GM21619 (cell line): ENCODE measurements around the gene PRR33.

Source experiments
- ATAC-seq: cut with Tn5 transposase; IDR thresholded peaks from one replicate; pipeline ENCODE4 v1.9.1; 2021; ENCODE audit not compliant: unreplicated experiment

PRR33 gene

DNA sequence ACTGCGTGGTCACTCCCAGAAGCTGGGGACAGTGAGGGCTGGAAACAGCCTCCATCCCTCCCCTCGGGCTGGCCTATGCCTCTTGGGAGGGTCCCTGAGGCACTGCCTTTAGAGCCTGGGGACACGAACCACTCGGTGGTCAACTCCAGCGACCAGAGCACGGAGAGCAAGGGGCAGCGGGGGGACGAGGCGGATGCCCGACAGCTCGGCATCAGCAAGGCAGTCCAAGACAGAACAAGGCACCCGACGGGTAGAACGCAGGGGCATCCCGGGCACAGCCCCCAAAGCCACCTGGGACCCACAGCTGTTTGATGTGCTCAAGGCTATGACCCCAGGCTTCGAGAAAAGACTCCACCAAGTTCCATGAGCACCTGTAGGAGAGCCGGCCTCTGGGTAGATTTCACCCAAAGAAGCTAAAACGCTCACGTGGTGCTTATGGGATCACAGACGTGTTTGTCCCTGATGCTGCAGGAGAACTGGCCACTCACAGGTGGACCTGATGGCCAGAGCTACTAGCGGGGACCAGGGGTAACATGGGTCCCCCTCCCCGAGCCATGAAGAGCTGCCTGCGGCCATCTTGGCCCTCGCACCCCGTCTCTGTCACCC is 39.3 kb downstream of the PRR33 start:
- no peak for ATAC-seq

DNA sequence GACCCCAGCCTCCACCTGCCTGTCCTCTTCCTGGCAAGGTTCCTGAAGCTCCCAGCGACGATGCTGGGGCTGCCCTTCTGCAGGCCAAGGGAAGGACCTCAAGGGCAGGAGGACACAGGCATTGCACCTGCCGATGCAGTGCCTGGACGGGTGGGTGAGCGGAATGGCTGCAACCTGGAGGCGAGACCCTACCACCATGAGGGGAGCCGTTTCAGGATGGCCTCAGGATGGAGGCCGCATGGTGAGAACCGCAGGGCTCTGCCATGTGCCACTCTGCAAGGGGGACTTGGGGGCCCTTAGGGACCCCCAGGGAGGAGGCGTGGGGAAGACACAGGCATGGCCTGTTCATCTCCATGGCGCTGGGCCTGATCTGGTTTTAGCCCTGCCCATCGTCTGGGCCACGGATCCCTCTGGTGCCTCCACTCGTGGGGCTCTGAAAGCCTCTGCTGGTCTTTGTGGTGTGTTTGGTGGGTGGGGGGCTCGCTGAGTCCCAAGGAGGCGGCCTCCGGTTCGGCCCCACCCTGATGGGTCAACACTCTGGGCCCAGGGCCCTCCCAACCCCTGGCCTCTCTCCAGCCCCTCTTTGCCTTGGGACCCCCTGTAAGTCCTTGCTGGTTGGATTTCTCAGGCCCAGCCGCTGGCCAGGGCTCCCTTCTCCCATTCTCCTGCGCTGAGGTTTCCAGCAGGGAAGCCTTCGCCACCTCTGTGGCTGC is 40.1 kb downstream of the PRR33 start:
- no peak for ATAC-seq

DNA sequence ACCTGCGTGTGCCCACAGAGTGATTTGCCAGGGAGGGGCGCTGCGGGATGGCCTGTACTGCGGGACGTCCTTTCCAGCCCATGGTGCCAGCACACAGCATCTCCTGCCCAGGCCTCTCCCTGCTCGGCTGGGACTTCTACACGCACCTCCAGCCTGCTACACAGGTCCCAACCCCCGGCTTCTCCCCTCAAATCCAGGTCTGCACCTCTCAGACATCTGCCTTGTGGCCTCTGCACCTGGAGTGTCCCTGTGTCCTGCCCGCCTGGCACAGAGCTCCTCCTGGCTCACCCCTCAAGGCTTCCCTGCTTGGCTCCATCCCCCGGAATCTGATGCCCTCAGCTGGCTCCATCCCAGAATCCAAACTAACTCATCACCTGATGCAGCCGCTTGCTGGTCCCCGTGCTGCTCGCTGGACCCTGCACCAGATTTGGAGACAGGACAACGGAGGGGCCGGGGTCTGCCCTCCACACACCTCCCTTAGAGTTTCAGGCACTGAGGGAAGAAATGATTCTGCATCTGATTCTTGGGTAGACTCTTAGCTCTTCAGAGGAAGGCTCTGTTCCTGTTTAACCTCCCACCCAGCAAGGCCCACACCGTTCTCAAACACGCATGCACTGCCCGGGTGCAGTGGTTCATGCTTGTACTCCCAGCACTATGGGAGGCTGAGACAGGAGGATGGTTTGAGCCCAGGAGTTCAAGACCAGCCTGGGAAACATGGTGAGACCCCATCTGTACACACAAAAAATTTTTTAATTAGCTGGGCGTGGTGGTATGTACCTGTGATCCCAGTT is 42.9 kb downstream of the PRR33 start:
- ATAC-seq: no peak

DNA sequence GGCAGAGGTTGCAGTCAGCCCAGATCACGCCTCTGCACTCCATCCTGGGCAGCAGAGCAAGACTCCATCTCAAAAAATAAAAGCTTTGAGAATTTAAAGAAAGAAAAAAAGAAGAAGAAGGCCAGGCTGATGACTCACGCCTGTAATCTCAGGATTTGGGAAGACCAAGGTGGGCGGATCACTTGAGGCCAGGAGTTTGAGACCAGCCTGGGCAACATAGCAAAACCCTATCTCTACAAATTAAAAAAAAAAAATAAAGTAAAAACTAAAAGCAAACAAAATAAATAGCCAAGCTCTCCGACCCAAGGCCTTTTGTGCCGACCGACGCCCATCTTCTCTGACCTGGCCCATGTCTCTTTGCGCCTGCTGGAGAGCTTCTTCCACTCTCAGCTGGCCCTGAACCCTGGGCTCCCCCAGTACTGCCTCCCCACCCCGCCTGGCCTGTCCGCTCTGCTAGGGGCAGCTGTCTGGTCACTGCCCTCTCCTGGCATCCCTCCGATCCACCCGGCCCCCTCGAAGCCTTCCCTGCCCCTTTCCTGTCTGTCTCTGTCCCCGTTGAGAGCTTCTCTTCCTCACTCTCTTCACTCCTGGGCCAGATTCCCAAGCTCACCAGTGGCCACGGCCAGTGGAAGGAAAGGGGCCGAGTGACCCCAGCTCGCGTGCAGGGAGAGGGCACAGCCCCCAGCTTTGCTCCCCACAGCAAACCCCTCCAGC is 43.6 kb downstream of the PRR33 start:
- no peak for ATAC-seq

DNA sequence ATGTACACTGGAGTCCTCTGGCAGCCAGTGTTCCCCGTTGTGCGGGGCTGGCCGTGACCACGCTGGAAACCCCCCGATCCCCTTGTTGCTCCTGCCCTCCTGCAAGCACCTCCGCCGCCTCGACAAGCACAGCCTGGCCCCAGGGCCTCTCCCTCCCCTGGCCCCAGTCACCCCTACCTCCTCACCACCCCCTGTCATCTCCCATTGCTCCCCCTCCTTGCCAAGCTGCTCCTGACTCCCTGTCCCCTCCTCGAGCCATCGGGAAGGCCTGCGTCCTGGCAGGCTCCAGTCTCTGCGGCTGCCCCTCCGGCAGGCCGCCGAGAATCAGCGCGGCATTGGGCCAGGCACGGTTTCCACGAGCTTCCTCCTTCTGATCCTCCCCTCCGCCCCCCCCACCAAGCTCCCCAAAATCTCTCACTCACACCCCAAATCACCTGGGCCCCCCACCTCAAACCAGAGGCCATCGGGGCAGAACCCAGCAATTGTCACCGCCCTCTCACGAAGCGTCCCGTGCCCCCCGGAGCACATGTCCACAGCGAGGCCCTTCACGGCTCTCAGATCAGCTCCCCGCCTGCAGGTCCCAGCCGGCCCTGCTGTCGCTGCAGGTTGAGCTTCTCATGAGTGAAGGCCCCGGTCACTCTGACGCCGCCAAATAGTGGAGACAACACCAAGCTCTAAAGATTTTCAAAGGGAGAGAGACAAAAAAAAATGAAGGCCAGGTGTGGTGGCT is 44.5 kb downstream of the PRR33 start:
- ATAC-seq: no peak

DNA sequence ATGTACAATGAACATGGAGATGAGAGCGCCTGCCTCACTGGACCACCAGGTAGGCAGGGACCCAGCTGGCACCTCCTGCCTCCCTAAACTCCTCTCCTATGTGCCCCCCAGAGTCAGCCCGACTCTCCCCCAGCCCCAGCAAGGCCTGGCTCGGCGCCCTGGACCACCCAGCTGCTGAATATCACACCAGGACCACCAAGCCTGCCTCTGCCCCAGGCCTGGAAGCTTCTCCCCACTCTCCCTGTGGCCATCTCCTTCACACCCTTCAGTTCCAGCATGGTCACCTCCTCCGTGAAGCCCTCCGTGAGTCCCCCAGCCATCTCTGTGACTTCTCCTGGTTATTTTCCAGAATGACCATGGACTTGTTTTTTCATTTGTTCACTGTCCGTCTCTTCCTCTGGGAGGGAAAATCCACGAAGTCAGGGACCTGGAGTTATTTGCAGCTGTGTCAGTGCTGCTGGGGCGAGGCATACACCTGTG is 45.2 kb downstream of the PRR33 start:
- no peak for ATAC-seq

DNA sequence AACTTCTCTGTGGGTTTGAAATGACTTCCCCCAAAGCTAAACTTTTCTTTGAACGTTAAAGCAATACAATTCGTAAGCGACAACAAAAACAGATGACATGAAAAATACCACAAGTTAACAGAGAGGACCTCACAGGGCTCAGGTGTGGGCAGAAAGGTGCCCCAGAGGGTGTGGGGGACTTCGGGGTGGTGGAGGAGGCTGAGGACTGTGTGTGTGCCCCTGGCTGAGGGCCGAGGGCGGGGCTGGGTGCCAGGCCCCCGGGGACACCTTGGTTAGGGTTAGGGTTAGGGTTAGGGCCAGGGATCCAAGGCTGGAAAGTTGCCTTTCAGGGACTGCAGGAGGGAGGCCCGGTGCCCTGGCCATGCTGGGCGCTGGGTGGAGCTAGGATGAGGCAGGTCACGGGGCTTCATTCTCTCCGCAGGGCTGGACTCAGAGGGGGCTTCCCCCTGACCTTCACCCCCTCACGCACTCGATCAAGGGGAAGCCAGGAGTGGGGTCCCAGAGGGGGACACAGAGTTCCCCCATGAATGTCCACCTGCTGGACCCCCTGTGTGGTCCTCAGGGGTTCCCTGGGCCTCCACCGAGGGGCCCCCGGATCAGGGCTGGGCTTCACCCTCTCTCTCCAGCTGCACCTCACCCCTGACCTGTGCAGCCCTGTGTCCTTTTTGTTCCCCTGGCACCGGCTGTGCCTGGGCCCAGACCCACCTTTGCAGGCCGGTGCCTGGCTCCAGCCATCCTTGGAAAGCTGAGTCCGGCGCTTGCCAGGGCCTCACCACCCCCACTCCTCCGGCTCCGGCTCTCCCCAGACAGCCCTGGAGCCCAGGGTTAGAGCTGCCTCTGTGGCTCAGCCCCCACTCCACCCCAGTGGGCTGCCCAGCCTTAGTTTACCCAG is 45.9 kb downstream of the PRR33 start:
- ATAC-seq: no peak

DNA sequence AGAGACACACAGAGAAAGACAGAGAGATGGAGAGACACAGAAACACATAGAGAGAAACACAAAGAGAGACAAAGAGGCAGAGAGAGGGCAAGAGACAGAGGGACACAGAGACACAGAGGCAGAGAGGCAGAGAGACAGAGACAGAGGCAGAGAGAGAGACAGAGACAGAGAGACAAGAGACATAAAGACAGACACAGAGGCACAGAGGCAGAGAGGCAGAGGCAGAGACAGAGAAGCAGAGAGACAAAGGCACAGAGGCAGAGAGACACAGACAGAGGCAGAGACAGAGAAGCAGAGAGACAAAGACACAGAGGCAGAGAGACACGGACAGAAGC is 46.6 kb downstream of the PRR33 start:
- no peak for ATAC-seq

DNA sequence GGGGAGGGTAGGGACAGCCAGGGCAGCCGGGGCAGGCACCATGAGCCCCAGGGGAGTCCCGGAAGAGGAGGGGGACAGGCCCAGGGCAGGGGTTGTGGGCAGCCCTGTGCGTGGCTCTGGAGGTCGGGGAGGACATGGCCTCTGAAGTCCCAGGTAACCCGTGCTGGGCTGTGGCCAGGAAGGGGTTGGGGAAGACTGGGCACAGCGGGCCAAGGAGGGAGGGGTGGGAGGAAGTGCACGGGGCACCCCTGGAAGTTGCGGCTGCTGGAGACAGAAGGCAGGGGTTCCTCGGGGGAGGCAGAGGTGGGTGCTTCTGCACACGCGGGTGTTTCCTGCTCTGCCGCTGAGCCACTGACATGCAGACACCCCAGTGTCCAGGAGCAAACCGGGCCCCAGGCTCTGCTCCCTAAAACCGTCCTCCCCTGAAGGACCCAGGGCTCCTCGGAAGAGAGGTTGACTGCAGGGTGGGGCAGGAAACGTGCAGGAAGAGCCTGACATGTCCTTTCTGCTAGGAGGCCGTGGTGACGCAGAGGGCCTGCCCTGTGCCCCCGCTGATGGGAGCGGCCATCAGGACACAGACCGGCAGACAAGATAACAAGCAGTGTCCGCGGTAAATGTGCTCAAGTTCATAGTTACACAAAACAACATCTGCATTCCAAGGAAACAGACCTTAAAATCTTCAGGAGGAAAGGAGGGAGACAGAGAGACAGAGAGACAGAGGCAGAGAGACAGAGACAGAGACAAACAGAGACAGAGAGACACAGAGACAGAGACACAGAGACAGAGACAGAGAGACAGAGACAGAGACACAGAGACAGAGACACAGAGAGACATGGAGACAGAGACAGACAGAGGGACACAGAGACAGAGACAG is 47.2 kb downstream of the PRR33 start:
- no peak for ATAC-seq

DNA sequence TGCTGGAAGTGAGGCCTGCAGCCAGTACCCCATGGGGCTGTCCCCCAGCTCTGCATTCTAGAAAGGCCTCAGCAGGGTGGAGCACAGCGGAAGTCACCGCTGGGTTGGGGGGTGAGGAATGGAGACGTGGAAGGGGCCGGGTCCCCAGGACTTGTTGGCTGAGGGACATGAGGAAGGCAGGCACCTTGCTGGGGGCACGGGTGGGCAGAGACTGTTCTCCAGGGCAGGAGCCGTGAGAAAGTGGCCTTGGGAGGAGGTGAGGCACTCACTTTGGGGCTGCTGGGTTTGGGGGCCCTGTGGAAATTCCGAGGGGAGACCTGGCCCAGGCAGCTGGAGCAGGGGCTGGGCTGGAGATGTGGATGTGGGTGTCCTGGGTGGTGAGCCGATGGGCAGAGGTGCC is 47.9 kb downstream of the PRR33 start:
- ATAC-seq: no peak

DNA sequence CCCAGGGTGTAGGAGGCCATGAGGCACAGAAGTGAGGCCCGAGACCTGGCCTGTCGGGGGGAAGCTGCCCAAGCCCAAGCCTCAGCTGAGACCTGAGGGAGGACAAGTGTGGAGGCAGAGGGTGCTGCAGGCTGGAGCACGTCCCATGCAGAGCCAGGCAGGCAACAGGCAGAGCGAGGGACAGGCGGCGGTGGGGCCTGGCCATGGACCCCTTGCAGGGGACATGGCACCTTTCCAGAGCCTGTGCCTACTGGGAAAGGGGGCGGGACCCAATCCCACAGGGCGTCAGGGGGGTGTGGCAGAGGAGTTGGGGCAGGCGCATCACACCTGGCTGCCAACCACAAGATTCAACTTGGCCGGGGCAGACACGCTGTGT is 48.6 kb downstream of the PRR33 start:
- no peak for ATAC-seq

DNA sequence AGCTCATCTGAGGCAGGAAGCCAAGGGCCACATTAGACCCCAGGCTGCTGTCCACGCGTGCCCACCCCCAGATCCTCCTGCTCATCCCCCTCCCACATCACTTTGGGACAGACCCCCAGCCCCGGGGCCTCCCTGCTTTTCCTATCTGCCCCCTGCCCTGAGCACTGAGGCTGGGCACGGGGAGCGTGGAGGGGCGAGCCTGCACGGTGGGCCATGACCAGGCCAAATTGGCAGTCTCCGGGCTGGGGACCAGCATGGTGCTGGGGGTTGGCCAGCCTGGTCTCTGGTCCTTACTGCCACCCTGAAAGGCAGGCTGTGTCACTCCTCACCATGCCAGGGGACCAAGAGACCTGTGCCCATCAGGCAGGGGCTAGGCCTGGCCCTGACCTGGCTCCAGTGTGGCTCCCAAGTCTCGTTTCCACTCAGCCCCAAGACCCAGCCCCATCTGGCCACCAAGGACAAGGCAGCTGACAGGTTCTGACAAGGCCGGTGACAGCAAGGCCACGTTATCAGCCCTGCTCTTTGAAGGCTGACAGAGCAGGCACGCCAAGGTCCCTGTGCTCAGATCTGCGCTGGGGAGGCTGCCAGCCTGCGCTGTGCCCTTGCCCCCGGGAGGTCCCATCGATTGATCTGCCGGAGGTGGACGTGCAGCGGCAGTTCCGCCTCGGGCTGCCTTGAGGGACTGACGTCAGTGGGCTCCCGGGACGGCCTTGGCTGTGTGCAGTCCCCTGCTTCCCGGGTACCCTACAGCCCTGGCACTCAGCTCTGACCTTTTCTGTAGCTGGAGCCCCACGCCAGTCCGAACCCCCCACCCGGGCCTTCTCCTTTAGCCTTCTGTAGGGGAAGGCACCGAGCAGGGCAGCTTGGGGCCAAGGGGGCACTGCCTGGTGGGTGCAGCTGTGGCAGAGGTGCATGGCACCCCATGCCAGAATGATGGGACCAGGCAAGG is 49.3 kb downstream of the PRR33 start:
- ATAC-seq: no peak

DNA sequence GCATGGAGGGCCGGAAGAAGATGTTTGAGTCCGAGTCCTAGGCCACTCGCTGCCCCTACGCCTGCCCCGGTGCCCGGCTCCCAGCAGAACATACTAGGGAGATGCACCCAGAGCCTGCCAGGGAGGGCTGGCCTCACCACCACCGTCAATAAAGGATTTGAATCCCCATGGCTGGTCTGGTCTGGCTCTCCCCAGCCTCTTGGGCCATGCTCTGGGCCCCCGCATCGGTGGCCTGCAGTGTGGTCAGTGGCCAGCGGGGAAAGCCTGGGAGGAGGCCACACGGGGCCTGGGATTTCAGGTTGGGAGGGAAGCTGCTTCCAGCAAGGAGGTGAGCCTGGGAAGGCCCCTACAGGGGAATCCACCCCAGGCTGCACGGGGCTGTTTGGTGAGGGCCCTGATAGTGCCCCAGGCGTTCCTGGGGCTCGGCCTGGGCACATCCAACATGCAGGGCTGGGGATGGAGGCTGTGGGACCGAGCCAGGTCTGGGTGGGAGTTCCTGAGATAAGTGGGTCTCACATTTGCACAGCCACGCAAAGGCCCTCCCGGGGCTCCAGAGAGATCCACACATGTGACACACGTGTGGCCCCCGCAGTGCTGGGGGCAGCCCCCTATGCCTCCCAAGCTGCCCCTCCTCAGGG is 50.1 kb downstream of the PRR33 start:
- ATAC-seq: no peak

DNA sequence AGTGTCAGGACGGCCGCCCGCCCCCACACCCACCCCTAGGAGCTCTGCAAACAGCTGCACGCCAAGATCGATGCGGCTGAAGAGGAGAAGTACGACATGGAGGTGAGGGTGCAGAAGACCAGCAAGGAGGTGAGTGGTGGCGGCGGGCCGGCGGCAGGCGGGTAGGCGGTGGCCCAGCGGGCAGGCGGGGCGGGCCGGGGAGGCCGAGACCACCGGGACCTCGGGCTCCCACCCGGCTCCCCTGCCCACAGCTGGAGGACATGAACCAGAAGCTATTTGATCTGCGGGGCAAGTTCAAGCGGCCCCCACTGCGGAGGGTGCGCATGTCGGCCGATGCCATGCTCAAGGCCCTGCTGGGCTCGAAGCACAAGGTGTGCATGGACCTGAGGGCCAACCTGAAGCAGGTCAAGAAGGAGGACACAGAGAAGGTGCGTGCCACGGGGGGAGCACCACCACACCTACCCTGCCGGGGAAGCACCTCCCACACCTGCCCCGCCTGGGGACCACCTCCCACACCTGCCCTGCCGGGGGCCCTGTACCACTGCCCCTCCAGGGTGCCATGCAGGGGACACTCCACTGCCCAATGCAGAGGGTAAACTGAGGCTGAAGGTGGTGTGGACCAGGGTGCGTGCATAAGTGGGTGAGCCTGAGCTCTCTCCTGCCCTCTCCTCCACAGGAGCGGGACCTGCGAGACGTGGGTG is 50.8 kb downstream of the PRR33 start:
- ATAC-seq: no peak

DNA sequence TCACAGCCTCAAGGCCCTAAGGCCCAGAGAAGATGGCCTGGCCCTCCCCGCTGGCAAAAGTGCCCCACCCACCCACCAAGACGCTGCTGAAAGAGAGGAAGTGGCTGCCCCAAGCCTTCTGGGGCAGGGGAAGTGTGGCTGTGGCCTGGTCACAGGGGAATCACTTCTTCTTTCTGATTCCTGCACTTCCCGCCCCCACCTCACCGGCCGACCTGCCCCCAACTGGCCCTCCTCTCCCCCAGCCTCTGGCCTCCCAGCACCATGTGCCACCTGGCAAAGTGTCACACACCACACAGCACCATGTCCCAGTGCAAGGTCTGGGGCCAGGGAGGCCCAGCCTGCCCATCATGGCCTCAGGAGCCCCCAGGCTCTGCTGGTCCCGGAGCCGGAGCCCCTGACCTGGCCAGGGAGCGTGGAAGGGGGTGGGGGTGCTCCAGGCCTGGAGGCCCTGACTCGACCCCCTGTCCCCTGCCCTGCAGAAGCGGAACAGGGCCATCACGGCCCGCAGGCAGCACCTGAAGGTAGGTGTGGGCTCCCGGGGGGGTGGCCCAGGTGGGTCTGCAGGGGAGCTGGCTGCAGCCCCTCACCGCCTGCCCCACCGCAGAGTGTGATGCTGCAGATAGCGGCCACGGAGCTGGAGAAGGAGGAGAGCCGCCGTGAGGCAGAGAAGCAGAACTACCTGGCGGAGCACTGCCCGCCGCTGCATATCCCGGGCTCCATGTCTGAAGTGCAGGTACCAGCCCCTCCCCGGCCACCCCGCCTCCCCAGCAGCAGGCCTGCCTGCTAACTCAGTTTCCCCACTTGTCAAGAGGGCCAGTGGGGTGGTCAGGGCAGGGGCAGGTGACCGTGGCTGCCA is 51.5 kb downstream of the PRR33 start:
- ATAC-seq: peak; percentile 35
